ENCODE data around the gene ANKRD12.

ANKRD12 gene

DNA sequence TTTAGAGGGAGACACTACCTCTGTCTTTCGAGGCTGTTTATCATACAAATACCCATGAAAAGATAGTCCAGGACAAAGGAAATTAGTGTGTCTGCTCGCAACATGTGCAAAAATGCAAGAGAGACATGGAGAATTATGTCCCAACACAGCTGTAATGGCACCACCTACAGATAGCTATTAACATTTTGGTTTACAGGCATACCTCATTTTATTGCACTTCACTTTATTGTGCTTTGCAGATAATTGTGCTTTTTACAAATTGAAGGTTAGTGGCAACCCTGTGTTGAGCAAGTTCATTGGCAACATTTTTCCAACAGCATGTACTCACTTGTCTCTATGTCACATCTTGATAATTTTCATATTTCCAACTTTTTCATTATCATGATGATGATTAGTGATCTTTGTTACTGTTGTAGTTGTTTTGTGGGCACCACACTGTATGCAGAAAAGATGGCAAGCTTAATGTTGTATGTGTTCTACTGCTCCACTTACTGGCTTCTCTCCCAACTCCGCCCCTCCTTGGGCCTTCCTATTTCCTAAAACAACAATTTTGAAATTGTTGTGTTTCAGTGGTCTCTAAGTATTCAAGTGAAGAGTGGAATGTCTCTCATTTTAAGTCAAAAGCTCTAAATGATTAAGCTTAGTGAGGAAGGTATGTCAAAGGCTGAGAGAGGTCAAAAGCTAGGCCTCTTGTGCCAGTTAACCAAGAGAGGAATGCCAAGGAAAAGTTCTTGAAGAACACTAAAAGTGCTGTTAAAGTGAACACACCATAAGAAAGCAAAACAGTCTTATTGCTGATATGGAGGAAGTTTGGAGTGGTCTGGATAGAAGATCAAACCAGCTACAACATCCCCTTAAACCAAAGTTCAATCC is 52.0 kb downstream of the ANKRD12 start:
- no peak for DNase-seq

DNA sequence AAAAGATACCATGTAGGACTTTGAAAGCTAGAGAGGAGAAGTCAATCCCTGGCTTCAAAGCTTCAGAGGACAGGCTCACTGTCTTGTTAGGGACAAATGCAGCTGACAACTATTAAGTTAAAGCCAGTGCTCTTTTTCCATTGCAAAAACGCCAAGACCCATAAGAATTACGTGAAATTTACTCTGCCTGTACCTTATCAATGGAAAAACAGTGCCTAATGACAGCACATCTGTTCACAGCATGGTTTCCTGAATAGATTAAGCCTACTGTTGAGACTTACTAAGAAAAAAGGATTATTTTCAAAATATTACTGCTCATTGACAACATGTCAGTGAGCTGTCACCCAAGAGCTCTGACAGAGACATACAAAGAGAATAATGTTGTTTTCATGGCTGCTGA is 52.9 kb downstream of the ANKRD12 start:
- DNase-seq, result no peak

DNA sequence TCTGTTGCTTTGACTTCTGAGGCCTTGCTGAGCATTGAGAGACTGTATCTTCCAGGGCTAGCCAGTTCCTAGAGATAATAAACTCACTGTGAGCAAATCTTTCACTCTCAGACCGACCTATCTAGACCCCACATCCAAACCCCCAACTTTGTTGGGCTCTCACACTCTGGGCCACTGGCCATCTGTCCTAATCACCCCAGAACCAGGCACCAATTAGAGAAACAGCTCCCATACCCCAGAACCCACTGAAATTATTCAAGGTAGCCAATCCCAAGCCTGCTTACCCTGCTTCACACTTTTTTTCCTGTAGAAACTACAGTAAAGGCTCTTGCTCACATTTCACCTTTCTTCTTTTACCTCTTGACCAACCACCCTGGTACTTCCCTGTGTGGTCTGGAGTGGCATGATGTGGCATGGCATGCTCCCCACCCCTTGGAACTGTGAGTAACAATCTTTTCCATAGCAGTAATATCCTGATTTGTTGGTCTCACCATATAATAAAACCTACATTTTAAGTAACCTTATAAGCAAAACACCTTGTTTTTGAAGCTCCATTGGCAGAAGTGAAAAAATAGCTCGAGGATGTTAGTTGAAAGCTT is 55.2 kb downstream of the ANKRD12 start:
- no peak for DNase-seq

DNA sequence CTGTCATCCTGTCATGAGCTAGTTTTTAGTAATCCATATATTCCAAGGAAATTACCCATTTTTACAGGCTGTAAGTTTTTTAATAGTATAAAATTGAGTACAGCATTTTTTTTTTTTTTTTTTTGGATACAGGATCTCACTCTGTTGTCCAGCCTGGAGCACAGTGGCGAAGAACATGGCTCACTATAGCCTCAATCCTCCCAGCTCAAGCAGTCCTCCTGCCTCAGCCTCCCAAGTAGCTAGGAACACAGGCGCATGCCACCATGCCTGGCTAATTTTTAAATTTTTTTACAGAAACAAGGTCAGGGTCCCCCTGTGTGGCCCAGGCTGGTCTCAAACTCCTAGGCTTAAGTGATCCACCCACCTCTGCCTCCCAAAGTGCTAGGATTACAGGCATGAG is 56.5 kb downstream of the ANKRD12 start:
- DNase-seq, result no peak

DNA sequence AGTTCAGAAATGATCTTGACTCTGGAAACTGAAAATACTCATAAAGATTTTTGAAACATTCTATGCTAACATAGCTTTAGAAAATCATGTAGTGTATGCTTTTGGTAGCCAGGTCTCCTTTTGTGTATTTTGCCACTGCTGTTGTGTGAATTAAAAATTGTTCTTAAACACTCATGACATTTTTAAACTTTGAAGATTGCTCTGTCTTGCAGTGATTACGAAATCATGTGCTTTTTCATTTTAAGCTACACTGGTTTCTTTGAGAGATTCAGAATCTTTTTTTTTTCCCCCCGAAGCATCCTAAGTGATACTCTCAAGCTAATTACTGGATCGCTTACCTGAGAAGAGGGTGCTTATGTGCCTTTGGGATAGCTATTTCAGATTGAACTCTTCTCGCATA is 60.0 kb downstream of the ANKRD12 start:
- DNase-seq, result no peak

DNA sequence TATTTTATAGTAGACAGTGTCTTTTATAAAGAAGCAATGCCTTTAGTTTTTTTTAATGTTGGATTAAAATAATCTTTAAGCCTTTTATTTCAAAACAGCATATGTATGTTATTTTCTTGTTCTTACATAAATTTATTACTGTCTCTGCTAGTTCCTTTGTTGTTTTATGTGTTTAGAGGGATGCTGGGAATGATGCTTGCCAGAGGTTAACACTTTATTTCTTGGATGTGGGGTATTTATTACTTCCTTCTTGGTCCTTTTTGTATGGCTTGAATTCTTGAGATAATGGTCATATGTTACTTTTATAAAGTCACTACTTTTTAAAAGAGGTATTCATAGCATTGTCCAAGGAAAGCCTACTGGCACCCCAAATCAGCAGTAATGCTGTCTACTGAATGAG is 63.1 kb downstream of the ANKRD12 start:
- DNase-seq, result no peak

DNA sequence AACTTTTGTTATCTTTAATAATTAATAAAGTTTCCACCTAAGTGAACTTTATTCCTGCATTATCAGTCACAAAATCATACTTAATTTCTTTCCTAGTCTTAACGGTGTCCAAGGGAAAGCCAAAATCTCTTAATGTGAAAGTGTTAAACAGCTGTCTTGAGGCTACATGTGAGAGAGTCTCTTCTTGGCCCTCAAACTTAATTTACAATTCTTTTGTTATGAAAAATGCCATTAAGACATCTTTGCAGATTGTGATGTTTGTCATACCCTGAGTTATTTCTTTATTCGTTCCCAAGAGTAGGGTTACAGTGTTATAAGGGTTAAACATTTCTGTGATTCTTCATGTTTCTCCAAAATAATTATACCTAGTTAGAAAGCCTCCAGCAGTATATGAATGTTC is 64.6 kb downstream of the ANKRD12 start:
- no peak for DNase-seq

DNA sequence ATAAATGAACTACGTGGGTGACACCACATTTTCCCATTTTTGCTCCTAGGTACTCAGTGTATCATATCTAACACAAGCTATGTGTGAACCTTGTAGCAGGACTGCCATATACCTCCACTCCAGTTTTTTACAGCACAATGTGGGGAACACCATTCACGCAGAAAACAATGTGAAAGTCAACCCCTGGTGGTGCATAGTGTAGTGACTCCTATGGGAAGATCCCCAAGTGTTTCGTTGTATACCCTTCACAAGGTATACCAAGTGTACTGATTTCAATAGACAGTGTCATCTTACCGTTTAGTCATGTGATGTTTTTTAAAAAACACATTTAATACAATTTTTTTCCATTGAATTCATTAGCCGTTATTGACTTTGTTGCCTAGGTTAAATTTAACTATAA is 68.1 kb downstream of the ANKRD12 start:
- no peak for DNase-seq

DNA sequence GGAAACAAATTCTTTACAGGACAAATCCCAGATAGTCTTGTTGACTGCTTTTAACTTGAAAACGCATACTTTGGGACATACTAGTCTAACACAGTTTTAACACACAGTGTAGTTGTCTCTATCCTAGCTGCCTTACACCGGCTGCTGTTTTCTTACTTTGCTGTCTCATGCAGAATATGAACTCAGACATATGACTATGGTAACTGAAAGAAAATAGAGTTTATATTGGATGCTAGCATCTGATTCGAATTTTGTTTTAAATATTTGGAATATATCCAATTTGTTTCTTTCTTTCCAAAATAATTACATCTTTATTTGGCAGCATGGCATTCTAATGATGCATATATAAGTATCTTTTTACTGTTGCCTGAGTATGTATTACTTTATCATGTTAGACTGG is 69.8 kb downstream of the ANKRD12 start:
- no peak for DNase-seq

DNA sequence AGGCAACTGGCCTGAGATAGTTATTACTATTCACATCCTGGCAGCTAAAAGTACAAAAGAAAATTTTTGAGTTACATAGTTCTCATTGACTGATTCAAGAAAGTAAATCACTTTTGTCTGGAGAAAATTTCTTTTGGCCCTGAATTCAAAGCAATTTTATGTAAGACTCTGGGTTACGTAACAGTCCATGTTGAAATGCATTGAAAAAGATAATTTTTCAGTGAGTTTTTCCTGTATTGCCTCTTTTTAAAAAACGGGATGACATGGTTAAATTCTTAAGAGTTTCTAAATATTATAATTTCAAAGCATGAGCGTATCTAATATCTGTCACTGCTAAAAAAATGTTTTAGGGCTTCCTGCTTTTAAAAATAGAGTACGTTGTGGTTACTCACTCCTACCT is 72.7 kb downstream of the ANKRD12 start:
- no peak for DNase-seq

DNA sequence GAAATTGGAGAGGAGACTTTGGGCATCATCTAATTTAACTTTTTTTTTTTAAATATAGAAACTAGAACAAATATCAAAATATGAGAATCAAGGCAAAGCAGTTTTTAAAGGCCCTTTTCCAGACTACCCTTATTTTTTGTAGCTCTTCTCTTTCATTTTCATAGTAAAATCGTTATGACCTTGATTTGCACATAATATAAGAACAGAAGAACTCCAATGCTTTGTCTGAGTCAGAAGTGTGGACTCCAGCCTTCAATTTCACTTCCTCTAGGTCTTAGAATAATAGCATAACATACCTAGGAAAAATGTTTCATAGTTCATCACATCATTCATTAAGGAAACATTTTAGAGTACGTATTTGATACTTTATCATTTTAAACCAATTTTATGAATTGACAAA is 74.4 kb downstream of the ANKRD12 start:
- DNase-seq, result no peak

DNA sequence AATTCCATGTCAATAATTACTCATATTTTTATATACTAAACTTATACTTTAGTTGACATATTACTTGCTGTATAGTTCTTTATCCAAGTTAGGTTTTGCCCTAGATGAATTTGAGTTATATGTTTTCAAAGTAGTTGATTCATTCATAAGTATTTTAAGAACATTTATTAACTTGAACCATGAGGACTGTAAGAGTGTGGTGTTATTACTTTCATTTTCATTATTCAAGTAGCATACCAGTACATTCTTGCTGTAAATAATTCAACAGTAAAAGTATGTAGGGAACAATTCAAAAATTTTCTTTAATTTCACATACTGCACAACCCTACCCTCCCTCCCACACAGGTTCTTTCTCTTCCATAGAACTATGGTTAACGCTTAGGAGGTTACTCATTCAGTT is 75.4 kb downstream of the ANKRD12 start:
- DNase-seq, result no peak

DNA sequence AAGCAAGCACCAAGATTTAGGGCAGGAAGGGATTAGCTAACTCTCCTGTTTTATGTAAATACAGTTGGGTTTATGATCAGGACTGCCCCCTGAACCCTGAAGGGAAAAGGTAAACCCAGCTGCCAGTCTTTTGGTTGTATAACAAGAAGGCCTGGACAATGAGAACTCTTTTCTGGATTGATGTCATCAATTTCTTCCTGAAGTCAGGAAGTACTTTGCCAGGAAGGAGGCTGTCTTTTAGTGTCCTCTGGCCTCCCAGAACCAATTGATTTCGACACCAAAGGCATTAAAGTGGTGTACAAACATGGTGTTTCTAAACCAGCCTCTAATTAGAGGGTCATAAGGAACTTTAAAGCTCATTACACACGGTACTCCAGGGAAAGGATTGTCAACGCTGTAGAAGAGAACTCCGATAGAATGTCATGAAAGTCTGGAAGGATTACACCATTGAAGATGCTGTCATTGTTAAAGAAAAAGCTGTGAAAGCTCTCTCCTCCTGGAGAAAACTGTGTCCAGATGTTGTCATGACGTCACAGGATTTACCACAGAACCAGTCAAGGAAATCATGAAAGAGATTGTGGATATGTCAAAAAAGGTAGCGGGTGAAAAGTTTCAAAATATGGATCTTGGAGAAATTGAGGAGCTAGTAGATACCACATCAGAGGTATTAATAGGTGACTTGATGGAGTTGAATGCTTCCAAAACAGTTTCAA is 78.8 kb downstream of the ANKRD12 start:
- DNase-seq, result no peak

DNA sequence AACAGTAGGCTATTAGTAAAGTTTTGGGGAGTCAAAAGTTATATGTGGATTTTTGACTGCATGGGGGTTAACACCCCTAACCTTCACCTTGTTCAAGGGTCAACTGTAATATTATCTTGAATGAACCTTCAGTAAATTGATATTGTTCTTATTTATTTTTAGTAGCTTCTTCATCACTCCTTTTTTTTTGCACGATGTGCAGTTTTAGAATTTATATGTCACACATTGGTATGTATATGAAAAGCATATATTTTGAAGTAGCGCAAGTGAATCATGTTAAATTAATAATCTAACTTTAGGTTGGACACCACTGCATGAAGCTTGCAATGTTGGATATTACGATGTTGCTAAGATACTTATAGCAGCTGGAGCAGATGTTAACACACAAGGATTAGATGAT is 79.9 kb downstream of the ANKRD12 start:
- no peak for DNase-seq

DNA sequence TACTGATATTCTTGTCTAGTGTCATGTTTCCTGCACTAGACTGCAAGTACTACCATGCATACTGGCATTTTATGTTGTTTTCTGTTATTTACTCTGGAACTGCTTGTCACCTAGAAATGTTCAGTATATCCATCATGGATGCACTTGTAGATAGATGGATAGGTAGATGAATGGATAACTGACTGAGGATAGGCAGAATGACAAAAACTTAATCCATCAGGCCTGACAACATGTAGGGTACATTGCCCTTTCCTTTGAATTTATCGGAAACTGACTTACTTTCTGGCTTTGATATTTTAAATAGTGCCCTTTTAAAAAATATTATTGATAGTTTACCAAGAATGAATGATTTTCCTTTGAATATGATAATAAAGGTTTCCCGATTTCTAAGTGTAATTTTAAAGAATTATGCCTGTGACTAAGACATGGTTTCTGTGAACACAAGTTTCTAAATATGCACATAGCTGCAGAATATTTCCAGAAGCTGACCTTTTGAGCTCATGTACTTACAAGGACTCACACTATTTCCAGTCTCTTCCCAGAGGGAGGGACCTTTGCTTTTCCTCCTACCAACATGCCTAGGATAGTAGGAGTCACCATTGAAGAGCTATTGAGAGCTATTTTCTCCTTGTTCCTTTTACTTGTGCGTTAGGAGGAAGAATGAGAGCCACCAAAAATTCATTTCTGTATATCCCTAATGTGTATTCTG is 81.3 kb downstream of the ANKRD12 start:
- DNase-seq, result no peak

DNA sequence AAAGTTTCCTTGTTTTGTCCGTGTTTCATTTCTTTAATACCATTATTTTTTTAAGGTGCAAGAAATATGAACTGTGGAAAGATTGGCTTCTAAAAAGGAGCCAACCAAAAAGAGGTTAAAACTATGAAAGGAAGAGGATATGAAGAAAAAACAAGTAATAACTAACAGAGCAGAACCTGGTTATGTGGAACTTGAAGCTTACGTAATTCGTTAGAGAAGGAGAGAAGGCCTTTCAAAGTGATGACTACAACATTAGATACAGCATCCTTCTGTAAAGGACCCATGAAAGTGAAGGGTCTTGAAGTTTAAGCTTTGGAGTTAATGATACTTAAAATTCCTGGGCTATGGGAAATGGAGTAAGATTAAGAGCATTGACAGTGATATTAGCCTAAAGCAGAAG is 84.5 kb downstream of the ANKRD12 start:
- no peak for DNase-seq

DNA sequence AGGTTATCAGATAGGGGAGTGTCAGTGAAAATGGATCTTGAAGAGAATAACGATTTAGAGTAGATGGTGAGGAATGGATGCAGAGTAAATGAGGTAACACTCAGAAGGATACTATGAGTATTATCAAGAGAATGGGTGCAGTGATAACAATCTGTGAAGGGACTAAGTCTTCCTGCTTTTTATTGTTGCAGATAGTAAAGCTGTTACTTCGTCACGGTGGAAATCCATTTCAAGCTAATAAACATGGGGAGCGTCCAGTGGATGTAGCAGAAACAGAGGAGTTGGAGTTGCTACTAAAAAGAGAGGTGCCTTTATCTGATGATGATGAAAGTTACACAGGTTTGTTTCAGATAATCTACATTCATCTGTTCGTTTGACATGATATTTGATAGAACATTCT is 85.1 kb downstream of the ANKRD12 start:
- no peak for DNase-seq

DNA sequence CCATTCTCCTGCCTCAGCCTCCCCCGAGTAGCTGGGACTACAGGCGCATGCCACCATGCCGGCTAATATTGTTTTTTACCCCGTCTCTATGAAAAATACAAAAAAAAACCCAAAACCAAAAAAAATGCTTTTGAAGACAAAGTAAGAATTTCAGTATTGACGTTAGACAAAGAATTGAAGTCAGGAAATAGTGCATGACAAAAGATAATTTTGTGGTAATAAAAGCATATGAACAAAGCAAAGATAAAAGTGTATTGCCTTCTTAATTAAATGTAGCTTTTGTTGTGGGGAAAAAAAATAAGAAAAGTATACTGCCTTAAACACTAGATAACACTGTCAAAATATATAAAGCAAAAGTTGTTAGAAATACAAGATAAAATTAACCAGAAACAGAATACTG is 86.8 kb downstream of the ANKRD12 start:
- no peak for DNase-seq

DNA sequence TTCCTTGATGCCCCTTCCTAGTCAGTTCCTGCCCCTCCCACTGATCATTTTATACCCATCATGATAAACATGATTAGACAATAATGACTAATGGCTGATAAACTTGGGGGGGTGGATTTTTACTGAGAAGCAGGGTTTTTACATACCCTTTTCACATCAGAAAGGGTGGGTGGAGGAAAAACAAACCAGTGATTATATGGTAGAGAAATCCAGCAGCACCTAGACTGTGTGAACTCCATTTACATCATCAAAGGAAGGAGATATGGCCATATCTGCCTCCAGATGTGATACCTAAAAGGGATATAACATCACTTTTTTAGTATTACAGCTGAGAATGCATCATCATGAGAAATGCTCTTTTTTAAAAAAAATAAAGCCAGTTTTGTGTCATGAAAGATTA is 89.9 kb downstream of the ANKRD12 start:
- DNase-seq, result no peak

DNA sequence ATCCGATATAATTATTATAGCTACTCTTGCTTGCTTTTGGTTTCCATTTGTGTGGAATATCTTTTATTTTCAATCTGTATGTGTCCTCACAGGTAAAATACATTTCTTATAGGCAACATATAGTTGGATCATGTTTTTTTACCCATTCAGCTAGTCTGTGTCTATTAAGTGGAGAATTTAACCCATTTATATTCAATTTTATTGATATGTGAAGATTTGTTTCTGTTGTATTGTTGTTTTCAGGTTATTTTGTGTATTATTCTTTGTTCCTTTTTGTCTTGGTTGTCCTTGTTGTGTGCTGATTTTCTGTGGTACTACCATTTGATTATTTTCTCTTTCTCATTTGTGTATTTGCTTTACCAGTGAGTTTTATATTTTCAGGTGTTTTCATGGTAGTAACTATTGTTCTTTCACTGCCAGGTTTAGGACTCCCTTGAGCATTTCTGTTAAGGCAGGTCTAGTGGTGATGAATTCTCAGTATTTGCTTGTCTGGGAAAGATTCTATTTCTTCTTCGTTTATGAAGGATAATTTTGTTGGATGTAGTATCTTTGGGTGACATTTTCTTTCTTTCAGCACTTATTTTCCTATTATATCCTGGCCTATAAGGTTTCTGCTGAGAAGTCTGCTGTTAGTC is 95.4 kb downstream of the ANKRD12 start:
- no peak for DNase-seq

DNA sequence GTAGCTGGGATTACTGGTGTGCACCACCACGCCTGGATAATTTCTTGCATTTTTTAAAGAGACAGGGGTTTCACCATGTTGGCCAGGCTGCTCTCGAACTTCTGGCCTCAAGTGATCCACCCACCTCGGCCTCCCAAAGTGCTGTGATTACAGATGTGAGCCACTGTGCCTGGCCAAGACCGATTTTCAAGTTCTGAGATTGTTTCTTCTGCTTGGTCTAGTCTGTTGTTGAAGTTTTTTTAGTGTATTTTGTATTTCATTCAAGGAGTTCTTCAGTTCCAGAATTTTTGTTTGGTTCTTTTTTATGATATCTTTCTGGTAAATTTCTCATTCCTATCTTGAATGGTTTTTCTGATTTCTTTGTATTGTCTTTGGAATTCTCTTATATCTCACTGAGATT is 96.4 kb downstream of the ANKRD12 start:
- DNase-seq, result no peak

DNA sequence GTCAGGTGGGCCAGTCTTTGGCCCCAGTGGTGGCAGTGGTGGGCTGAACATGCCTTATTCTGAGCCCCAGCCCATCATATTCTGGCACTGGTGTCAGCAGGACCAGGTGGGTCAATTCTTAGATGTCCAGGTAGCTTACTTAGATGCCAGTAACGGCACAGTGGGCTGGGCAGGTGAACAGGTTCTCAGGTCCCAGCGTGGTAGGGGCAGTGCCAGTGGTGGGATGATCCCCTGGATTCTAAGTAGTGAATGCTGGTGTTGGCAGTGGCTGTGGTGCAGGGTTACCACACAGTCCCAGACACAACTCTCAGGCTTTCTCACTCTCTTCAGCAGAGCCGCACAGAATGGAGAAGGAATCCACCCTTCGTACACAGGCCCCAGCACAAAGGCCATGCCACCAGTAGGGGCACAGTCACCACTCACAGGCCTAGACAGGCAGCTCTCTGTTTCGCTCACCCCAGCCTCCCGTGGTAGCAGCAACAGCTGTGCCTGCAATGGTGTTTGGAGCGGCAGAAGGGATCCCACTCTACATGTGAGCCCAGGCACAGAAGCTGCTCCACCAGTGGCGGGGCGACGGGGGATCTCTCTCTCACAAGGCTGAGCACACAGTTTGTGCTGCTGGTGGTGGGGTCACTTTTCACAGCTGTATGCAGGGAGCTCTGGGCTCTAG is 97.3 kb downstream of the ANKRD12 start:
- no peak for DNase-seq
